ENCODE results near the gene GAS1. TPM values are rescaled to one million over a fixed set of nuclear protein-coding genes. Genes with fewer than 3 reads are reported as not detected.

GAS1 gene, protein sequence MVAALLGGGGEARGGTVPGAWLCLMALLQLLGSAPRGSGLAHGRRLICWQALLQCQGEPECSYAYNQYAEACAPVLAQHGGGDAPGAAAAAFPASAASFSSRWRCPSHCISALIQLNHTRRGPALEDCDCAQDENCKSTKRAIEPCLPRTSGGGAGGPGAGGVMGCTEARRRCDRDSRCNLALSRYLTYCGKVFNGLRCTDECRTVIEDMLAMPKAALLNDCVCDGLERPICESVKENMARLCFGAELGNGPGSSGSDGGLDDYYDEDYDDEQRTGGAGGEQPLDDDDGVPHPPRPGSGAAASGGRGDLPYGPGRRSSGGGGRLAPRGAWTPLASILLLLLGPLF
- total RNA-seq = 1.8 and 2.4 TPM in 2 replicates

DNA sequence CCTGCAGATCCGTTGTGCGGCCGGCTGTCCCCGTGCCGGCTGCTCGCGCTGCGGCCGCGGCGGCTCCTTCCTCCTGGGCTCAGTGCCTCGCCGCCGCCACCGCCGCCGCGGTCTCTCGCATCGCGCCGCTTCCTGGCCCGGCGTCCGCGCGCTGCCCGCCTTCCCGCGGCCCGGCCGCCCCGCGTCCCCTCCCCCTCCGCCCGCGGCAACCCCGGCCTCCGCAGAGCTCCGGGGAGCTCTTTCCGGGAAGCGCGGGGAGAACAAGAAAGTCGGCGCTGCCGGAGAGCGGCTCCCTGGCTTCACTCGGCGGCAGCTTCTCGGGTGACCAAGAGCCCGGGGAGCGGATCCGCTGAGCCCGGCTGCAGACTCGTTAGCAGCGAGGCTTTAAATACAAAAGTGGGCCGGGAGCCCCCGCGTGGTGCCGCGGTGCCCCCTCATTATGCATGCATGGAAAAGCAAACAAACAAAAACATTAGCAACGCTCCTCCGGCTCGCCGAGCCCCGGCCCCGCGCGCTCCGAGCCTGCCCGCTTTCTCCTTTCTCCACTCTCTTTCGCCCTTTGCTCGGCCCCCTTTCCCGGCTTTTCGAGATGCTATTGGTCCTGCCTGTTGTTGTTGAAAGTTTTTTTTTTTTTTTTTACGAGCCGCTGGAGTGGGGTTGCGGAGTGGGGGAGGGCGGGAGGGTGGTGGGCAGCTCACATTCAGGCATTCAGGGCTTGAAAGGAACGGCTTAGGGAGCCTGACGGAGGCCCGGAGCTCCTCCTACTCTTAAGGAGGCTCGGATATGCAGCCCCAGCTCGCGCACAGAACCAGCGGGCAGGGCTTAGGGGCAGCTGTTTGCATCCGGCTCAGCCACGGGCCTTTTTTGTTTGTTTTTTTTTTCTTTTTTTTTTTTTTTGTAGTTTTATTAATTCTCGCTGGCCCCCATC lies at the start of gene GAS1:
Gene GAS1, minus strand, starts transcription at position 361 of the 928 bp plus-strand sequence. CDS start 727 bp downstream, outside the sequence.

